A549 treated with Mapracorat at 1 μM for 4 hours (cell line): ENCODE results near the gene TAS2R14. TPM values are rescaled to one million over a fixed set of nuclear protein-coding genes. Genes with fewer than 3 reads are reported as not detected.

Experiments used
- total RNA-seq: library from RNA; stranded (reverse); fragments of 200-300 nt; extraction: Qiagen RNA extraction; gene quantifications from 5 replicates; pipeline ENCODE4 v1.2.3, GENCODE V29; 2022

The TAS2R14 gene, protein sequence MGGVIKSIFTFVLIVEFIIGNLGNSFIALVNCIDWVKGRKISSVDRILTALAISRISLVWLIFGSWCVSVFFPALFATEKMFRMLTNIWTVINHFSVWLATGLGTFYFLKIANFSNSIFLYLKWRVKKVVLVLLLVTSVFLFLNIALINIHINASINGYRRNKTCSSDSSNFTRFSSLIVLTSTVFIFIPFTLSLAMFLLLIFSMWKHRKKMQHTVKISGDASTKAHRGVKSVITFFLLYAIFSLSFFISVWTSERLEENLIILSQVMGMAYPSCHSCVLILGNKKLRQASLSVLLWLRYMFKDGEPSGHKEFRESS
- 0.31 to 0.70 TPM (median 0.40 TPM) in 5 replicates for total RNA-seq

DNA sequence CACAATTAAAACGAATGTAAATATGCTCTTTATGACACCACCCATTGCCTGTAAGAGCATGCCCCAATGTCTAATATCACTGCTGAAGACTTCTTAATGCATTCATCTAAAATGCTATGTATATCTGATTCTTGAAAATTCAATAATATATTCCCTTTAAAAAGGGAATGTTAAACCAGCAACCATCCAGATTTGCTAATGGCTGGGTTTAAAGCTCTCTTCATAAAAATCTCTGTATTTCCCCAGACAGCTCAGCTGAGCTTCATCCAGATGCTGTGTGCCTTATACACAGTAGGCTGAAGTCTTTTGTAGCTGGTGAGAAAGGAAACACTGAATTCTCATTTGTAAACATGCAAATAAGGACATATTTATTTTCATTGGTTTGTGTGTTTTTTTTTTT, at the start of gene TAS2R14:
TAS2R14 (minus strand) TSS at position 101 of the 400 bp plus-strand sequence; CDS start at position 45, 56 bp downstream.

DNA sequence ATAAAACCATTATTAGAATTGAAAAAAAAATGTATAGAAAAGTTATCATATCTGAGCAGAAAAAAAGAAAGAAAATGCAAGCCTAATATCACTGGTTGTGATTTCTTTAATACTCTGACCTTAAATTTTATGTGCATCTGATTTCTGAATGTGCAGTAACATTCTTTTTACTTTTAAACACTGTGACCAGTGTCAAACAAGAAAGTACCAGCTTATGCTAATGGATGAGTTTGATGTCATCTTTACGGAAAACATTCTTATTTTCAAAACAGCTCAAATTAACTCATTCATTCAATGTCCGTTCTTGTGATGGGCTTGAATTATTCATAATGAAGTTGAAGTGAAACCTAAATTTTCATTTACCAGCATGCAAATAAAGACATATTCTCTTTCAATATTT, 47.7 kb upstream of the TAS2R14 start, which contains the start of gene TAS2R50:
TAS2R50 (minus strand) TSS at position 101 of the 400 bp plus-strand sequence; CDS start at position 49, 52 bp downstream.

DNA sequence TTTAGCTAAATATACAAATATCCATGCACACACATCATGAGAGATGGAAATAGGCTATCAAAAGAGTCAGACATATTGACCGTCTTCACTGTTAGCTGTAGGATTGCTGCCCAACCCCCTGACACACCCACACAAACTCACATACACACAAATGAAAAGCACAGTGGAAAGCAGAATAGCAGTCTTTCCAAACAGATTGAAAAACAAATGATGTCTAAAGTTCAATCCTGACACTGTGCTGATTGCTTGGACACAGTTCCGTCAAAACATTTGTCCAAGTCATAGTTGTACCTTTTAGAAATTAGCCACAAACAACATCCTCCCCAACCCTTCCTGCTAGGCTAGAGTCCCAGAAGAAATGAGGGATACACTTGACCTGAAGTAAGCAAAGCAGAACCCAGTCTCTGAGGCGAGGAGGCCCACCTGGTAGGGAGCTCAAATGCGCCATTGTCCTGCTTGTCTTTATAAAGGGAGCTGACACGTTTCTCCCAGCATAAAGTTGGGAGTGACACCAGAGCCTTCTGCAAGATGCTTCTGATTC, 10.2 kb downstream of the TAS2R14 start, which contains the start of gene PRH2:
PRH2 (plus strand) TSS at position 491 of the 541 bp plus-strand sequence; CDS start at position 529, 38 bp downstream.

DNA sequence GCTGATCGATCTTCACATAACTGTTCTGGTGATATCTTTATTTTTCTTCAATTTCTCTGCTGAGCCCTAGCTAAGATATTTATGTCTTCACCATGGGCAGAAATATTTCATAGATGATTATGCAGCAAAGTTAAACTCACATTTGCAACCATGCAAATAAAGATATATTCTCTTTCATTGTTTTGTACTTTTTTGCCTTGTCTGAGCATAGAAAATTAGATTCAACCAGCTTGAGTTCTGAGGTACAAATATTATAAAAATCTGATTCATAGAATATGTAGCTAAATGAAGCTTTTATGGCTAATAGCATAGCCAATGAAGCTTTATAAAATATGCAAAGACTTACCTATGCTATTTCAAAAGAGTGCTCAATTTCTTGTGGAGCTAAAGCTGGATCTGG, 29.6 kb downstream of the TAS2R14 start, which contains the start of gene TAS2R13:
TAS2R13 (minus strand) TSS at position 101 of the 400 bp plus-strand sequence. CDS start 264 bp downstream, outside the sequence.

Other genes starting within 250 kb of the TAS2R14 start
- gene YBX3, start 215.9 kb downstream of the TAS2R14 start, total RNA-seq = 242 to 267 TPM (median 259 TPM) in 5 replicates
- gene TAS2R7, start 136.6 kb downstream of the TAS2R14 start, total RNA-seq = not detected in 5 replicates
- gene TAS2R8, start 132.0 kb downstream of the TAS2R14 start, total RNA-seq = not detected in 5 replicates
- gene TAS2R9, start 129.1 kb downstream of the TAS2R14 start, total RNA-seq = not detected in 5 replicates
- gene TAS2R10, start 112.9 kb downstream of the TAS2R14 start, total RNA-seq = 0.22 TPM in 1 of 5 replicates, not detected in the others
- 0.76 to 3.1 TPM (median 2.0 TPM) in 5 replicates for gene PRR4, start 89.8 kb downstream of the TAS2R14 start, total RNA-seq
- 1.8 to 3.9 TPM (median 2.8 TPM) in 5 replicates for gene PRH1, start 55.0 kb downstream of the TAS2R14 start, total RNA-seq
- not detected in 5 replicates for gene TAS2R13, start 29.7 kb downstream of the TAS2R14 start, total RNA-seq
- 0.30 to 0.39 TPM (median 0.38 TPM) in 3 of 5 replicates, not detected in the others for gene PRH2, start 10.0 kb downstream of the TAS2R14 start, total RNA-seq
- gene TAS2R50, start 47.6 kb upstream of the TAS2R14 start, total RNA-seq = not detected in 5 replicates
- gene TAS2R20, start 59.0 kb upstream of the TAS2R14 start, total RNA-seq = 0.10 to 0.19 TPM in 2 of 5 replicates, not detected in the others
- 0.19 TPM in 1 of 5 replicates, not detected in the others for gene TAS2R19, start 83.4 kb upstream of the TAS2R14 start, total RNA-seq
- gene TAS2R31, start 92.1 kb upstream of the TAS2R14 start, total RNA-seq = 0.17 to 0.27 TPM in 2 of 5 replicates, not detected in the others
- gene TAS2R46, start 123.0 kb upstream of the TAS2R14 start, total RNA-seq = not detected in 5 replicates
- not detected in 5 replicates for gene TAS2R43, start 153.1 kb upstream of the TAS2R14 start, total RNA-seq
- not detected in 5 replicates for gene TAS2R30, start 195.4 kb upstream of the TAS2R14 start, total RNA-seq
- gene SMIM10L1, start 231.9 kb upstream of the TAS2R14 start, total RNA-seq = 7.8 to 8.6 TPM (median 8.0 TPM) in 5 replicates
- not detected in 5 replicates for gene TAS2R42, start 247.7 kb upstream of the TAS2R14 start, total RNA-seq